DND-41 (cell line): Measurements from ENCODE around the gene ADK.

Experiments
- ATAC-seq: fragments of 200-7000 bp; cut with Tn5 transposase; 3 replicates; pipeline ENCODE4 v1.9.1; 2021; ENCODE audit warnings: low read depth; ENCODE audit not compliant: insufficient read depth
- DNase-seq: peaks from one replicate; pipeline ENCODE4 v3.0.0-alpha.2; 2020
- H2AFZ ChIP-seq: 2 replicates; pipeline ENCODE4 v1.6.0; 2012; ENCODE audit warnings: low read depth, low read length
- H3K27ac ChIP-seq: 2 replicates; pipeline ENCODE4 v1.5.1; 2012; ENCODE audit warnings: low read length, inconsistent platforms
- H3K27me3 ChIP-seq: fragments of 200-600 bp; sonication (generic); 2 replicates; pipeline ENCODE4 v1.6.0; 2012; ENCODE audit warnings: low read length, mild to moderate bottlenecking, inconsistent platforms; ENCODE audit not compliant: insufficient read depth, poor library complexity
- H3K36me3 ChIP-seq: 2 replicates; pipeline ENCODE4 v1.5.1; 2012; ENCODE audit warnings: low read length, inconsistent platforms; ENCODE audit not compliant: insufficient read depth
- H3K4me1 ChIP-seq: 2 replicates; pipeline ENCODE4 v1.5.1; 2012; ENCODE audit warnings: mild to moderate bottlenecking, low read length; ENCODE audit not compliant: insufficient read depth
- H3K4me2 ChIP-seq: 2 replicates; pipeline ENCODE4 v1.6.0; 2012; ENCODE audit warnings: mild to moderate bottlenecking, moderate library complexity, low read length, inconsistent platforms; ENCODE audit not compliant: insufficient read depth
- H3K4me3 ChIP-seq, 2 experiments: fragments of 200-600 bp in 1 of 2; shearing (Covaris generic) in 1 of 2; 2 replicates each; pipeline ENCODE4 v1.5.1; 2012 to 2016; ENCODE audit warnings: inconsistent platforms in 2 of 2, low read length in 2 of 2, mild to moderate bottlenecking in 2 of 2, low read depth in 1 of 2, moderate library complexity in 1 of 2
- H3K79me2 ChIP-seq: 2 replicates; pipeline ENCODE4 v1.6.0; 2012; ENCODE audit warnings: low read length, inconsistent platforms; ENCODE audit not compliant: insufficient read depth
- H3K9ac ChIP-seq: 2 replicates; pipeline ENCODE4 v1.6.0; 2012; ENCODE audit warnings: low read depth, mild to moderate bottlenecking, inconsistent platforms, low read length, moderate library complexity
- H3K9me3 ChIP-seq: 2 replicates; pipeline ENCODE4 v1.5.1; 2012; ENCODE audit warnings: low read length, moderate library complexity, mild to moderate bottlenecking, inconsistent platforms; ENCODE audit not compliant: insufficient read depth, severe bottlenecking
- H4K20me1 ChIP-seq: 2 replicates; pipeline ENCODE4 v1.6.0; 2012; ENCODE audit warnings: low read length; ENCODE audit not compliant: insufficient read depth
- EZH2 ChIP-seq: IDR thresholded peaks from 3 replicates; pipeline ENCODE4 v1.6.1; 2012; ENCODE audit warnings: borderline replicate concordance, low read depth, mild to moderate bottlenecking, moderate library complexity, low read length, inconsistent platforms; ENCODE audit not compliant: severe bottlenecking
- TF ChIP-seq, protein P1 (sequence below): IDR thresholded peaks from 2 replicates; pipeline ENCODE4 v1.5.1; 2012; ENCODE audit warnings: borderline replicate concordance, low read length, moderate library complexity, mild to moderate bottlenecking; ENCODE audit not compliant: poor library complexity, severe bottlenecking; ENCODE audit errors: extremely low read depth

Gene ADK

DNA sequence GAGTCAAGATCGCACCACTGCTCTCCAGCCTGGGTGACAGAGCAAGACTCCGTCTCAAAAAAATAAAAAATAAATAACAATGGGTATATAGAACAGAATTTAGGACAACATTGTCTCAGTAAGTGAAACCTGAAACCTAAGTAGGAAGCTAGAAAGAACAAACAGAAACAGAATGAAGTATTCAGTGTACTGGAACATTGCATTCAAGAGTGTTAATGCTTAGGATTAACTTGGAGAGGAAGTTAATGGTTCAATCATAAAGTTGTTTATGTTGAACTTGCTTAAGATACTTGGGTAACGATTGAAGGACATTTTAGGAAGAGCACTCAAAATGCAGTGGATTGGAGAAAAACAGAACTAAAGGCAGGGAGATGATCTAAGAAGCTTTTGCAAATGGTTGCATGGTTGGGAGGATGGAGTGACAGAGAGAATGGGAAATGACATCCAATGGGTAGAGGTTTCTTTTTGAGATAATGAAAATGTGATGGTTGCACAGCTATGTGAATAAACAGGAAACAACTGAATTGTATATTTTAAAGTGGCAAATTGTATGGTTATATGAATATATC lies 233.7 kb downstream of the ADK start:
- H3K9ac ChIP-seq = no peak overlapping the region
- ATAC-seq (no peak), DNase-seq (no peak)
- H2AFZ ChIP-seq = no peak overlapping the region
- TF ChIP-seq, protein P1, sequence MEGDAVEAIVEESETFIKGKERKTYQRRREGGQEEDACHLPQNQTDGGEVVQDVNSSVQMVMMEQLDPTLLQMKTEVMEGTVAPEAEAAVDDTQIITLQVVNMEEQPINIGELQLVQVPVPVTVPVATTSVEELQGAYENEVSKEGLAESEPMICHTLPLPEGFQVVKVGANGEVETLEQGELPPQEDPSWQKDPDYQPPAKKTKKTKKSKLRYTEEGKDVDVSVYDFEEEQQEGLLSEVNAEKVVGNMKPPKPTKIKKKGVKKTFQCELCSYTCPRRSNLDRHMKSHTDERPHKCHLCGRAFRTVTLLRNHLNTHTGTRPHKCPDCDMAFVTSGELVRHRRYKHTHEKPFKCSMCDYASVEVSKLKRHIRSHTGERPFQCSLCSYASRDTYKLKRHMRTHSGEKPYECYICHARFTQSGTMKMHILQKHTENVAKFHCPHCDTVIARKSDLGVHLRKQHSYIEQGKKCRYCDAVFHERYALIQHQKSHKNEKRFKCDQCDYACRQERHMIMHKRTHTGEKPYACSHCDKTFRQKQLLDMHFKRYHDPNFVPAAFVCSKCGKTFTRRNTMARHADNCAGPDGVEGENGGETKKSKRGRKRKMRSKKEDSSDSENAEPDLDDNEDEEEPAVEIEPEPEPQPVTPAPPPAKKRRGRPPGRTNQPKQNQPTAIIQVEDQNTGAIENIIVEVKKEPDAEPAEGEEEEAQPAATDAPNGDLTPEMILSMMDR = no peak
- TF ChIP-seq EZH2 = no peak
- no peaks in the 10 kb centered on the region for H3K36me3 ChIP-seq
- H3K27me3 ChIP-seq = no peaks in the 10 kb centered on the region
- H3K4me2 ChIP-seq = no peak overlapping the region
- H3K9me3 ChIP-seq = no peaks in the 10 kb centered on the region
- H3K79me2 ChIP-seq = no peaks in the 10 kb centered on the region
- peaks cover 34% of the 10 kb centered on the region for H3K4me1 ChIP-seq
- no peak overlapping the region for H3K4me3 ChIP-seq
- H3K27ac ChIP-seq = no peak overlapping the region
- H4K20me1 ChIP-seq = no peaks in the 10 kb centered on the region

DNA sequence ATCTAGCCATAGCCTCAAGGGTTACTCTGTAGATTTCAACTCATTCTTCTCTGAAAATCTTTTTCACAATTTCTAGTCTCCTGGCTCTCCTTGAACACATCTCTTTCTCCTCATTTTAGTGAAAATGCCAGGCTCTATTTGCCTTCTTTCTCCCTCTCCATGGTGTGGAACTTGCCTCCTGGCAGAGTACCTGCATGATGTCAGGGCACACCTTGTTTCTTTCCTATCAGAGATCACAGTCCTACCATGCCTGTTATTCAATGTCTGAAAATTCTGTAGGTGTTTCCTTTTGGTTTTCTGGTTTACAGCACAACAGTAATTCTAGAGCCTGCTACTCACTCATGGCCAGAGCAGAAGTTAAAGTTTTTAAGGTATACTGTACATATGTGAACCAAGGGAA lies 237.8 kb downstream of the ADK start:
- no peak overlapping the region for H3K9ac ChIP-seq
- peaks cover 11% of the 10 kb centered on the region for H3K4me1 ChIP-seq
- DNase-seq (no peak), ATAC-seq (no peak)
- TF ChIP-seq, protein P1 = no peak
- no peak for TF ChIP-seq EZH2
- H3K4me3 ChIP-seq = no peak overlapping the region
- no peaks in the 10 kb centered on the region for H3K36me3 ChIP-seq
- no peak overlapping the region for H3K27ac ChIP-seq
- no peak overlapping the region for H2AFZ ChIP-seq
- H3K9me3 ChIP-seq = no peaks in the 10 kb centered on the region
- no peak overlapping the region for H3K4me2 ChIP-seq
- H4K20me1 ChIP-seq = no peaks in the 10 kb centered on the region
- no peaks in the 10 kb centered on the region for H3K27me3 ChIP-seq
- H3K79me2 ChIP-seq = no peaks in the 10 kb centered on the region

- Histone ChIP-seq H3K4me3 (no peak overlapping the region), H3K9ac (no peak overlapping the region), H3K4me1 (no peaks in the 10 kb centered on the region), H3K36me3 (peaks cover 5% of the 10 kb centered on the region; the same call in 1 of the 2 replicates), H3K79me2 (no peaks in the 10 kb centered on the region), H3K9me3 (no peaks in the 10 kb centered on the region), H3K27ac (no peak overlapping the region), H4K20me1 (no peaks in the 10 kb centered on the region), H3K4me2 (no peak overlapping the region), H3K27me3 (no peaks in the 10 kb centered on the region), H2AFZ (no peak overlapping the region)
- ATAC-seq = no peak
- DNase-seq = no peak
- TF ChIP-seq, protein P1 = no peak
- TF ChIP-seq EZH2 = no peak
Measured at GRCh38 chr10:74391786-74392185, 240.8 kb downstream of the ADK start.

GRCh38 chr10:74394416-74394969 lies 243.5 kb downstream of the ADK start:
- Histone ChIP-seq H2AFZ (no peak overlapping the region), H3K9ac (no peak overlapping the region), H3K4me1 (no peaks in the 10 kb centered on the region), H3K36me3 (peaks cover 5% of the 10 kb centered on the region; the same call in 1 of the 2 replicates), H3K4me2 (no peak overlapping the region), H4K20me1 (no peaks in the 10 kb centered on the region), H3K79me2 (no peaks in the 10 kb centered on the region), H3K4me3 (no peak overlapping the region), H3K27ac (no peak overlapping the region), H3K27me3 (no peaks in the 10 kb centered on the region), H3K9me3 (no peaks in the 10 kb centered on the region)
- no peak for DNase-seq
- TF ChIP-seq EZH2 = no peak
- no peak for ATAC-seq
